Cardiac fibroblast (primary cell): ENCODE data around the gene PPIH.
"Not testable (repeated sequence)": the region's sequence is repeated elsewhere in the genome, so short reads cannot be mapped to it uniquely, and the experiment has no call there.

Experiments used
- DNase-seq, 2 donors: peaks; one replicate each; pipeline versions ENCODE4 v3.0.0 to v3.0.0-alpha.2; 2010; ENCODE audit warnings: low read depth in 2 of 2
- H3K4me3 ChIP-seq, 2 donors: replicated peaks in 1 of 2; 1 replicate in 1 of 2; 2 replicates in 1 of 2; pipeline ENCODE4 v1.5.1; 2011; ENCODE audit warnings: low read depth in 2 of 2, low read length in 2 of 2, mild to moderate bottlenecking in 2 of 2, moderate library complexity in 1 of 2
- CTCF ChIP-seq: IDR thresholded peaks from one replicate; pipeline ENCODE4 v1.5.1; 2011; ENCODE audit warnings: low read depth, mild to moderate bottlenecking, low read length, inconsistent platforms

Gene PPIH

GRCh38 chr1:42720868-42721267 is 62.6 kb downstream of the PPIH start:
- DNase-seq, result no peak
- no peak overlapping the region for H3K4me3 ChIP-seq

GRCh38 chr1:42721926-42722325 is 63.7 kb downstream of the PPIH start:
- no peak for DNase-seq
- no peak overlapping the region for H3K4me3 ChIP-seq
- no peak for TF ChIP-seq CTCF

More at GRCh38 chr1:42720868-42721267, 62.6 kb downstream of the PPIH start:
- TF ChIP-seq CTCF, result no peak

GRCh38 chr1:42722403-42722802 is 64.2 kb downstream of the PPIH start:
- DNase-seq, H3K4me3 ChIP-seq: not testable (repeated sequence)

- DNase-seq, result no peak
- TF ChIP-seq CTCF, result no peak
- no peak overlapping the region for H3K4me3 ChIP-seq
Measured at GRCh38 chr1:42723511-42723910, 65.3 kb downstream of the PPIH start.

GRCh38 chr1:42725820-42726219 is 67.6 kb downstream of the PPIH start:
- H3K4me3 ChIP-seq, DNase-seq: not testable (repeated sequence)
